H9 (cell line): ENCODE results near the gene GPR176. TPM values are rescaled to one million over a fixed set of nuclear protein-coding genes. Genes with fewer than 3 reads are reported as not detected.

Experiments
- DNase-seq: peaks from one replicate; pipeline ENCODE4 v3.0.0-alpha.2; 2017
- H2AFZ ChIP-seq: one replicate; pipeline ENCODE4 v1.6.1; 2013; ENCODE audit warnings: mild to moderate bottlenecking, low read length, control low read depth, moderate library complexity
- H2AK5ac ChIP-seq: 2 replicates; pipeline ENCODE4 v1.6.1; 2013; ENCODE audit warnings: low read length, control low read depth, mixed read lengths; ENCODE audit not compliant: insufficient read length
- H2BK120ac ChIP-seq: one replicate; pipeline ENCODE4 v1.6.1; 2013; ENCODE audit warnings: low read depth, mild to moderate bottlenecking, low read length, control low read depth, inconsistent platforms; ENCODE audit not compliant: poor library complexity, severe bottlenecking
- H2BK12ac ChIP-seq: 2 replicates; pipeline ENCODE4 v1.6.1; 2013; ENCODE audit warnings: low read length, control low read depth, mixed read lengths, low read depth; ENCODE audit not compliant: insufficient read length
- H2BK15ac ChIP-seq: 2 replicates; pipeline ENCODE4 v1.6.1; 2013; ENCODE audit warnings: low read depth, low read length, control low read depth
- H2BK20ac ChIP-seq: one replicate; pipeline ENCODE4 v1.6.1; 2013; ENCODE audit warnings: low read depth, mild to moderate bottlenecking, low read length, control low read depth, inconsistent platforms; ENCODE audit not compliant: poor library complexity, severe bottlenecking
- H2BK5ac ChIP-seq: 2 replicates; pipeline ENCODE4 v1.6.1; 2013; ENCODE audit warnings: low read length, control low read depth, mixed read lengths; ENCODE audit not compliant: insufficient read length
- H3K14ac ChIP-seq: 2 replicates; pipeline ENCODE4 v1.6.1; 2013; ENCODE audit warnings: low read length, control low read depth; ENCODE audit not compliant: insufficient read depth
- H3K18ac ChIP-seq: 2 replicates; pipeline ENCODE4 v1.6.1; 2013; ENCODE audit warnings: low read depth, mild to moderate bottlenecking, mixed read lengths, low read length, control low read depth; ENCODE audit not compliant: insufficient read length
- H3K23ac ChIP-seq: 2 replicates; pipeline ENCODE4 v1.6.1; 2013; ENCODE audit warnings: low read length, control low read depth, mixed read lengths, low read depth; ENCODE audit not compliant: insufficient read length
- H3K23me2 ChIP-seq: 2 replicates; pipeline ENCODE4 v1.6.1; 2013; ENCODE audit warnings: low read depth, mild to moderate bottlenecking, mixed read lengths, low read length, control low read depth; ENCODE audit not compliant: insufficient read length, poor library complexity, severe bottlenecking
- H3K27ac ChIP-seq: 2 replicates; pipeline ENCODE4 v1.5.1; 2013; ENCODE audit warnings: low read length, control low read depth, mixed read lengths, low read depth; ENCODE audit not compliant: insufficient read length
- H3K27me3 ChIP-seq: 2 replicates; pipeline ENCODE4 v1.6.1; 2013; ENCODE audit warnings: low read length, control low read depth, inconsistent platforms; ENCODE audit not compliant: insufficient read depth
- H3K4ac ChIP-seq: 2 replicates; pipeline ENCODE4 v1.6.1; 2013; ENCODE audit warnings: low read depth, mild to moderate bottlenecking, control low read depth, inconsistent platforms, low read length, moderate library complexity
- H3K4me1 ChIP-seq: 2 replicates; pipeline ENCODE4 v1.6.1; 2013; ENCODE audit warnings: low read length, control low read depth, inconsistent platforms; ENCODE audit not compliant: insufficient read depth
- H3K4me2 ChIP-seq: 2 replicates; pipeline ENCODE4 v1.6.1; 2013; ENCODE audit warnings: low read length, control low read depth, mixed read lengths; ENCODE audit not compliant: insufficient read length, insufficient read depth
- H3K56ac ChIP-seq: 2 replicates; pipeline ENCODE4 v1.6.1; 2013; ENCODE audit warnings: low read depth, mild to moderate bottlenecking, mixed read lengths, low read length, control low read depth; ENCODE audit not compliant: insufficient read length
- H3K79me1 ChIP-seq: 2 replicates; pipeline ENCODE4 v1.6.1; 2013; ENCODE audit warnings: low read depth, mild to moderate bottlenecking, moderate library complexity, low read length, control low read depth, inconsistent platforms; ENCODE audit not compliant: insufficient read depth, poor library complexity, severe bottlenecking
- H3K79me2 ChIP-seq: 2 replicates; pipeline ENCODE4 v1.6.1; 2013; ENCODE audit warnings: low read length, control low read depth, inconsistent platforms; ENCODE audit not compliant: insufficient read depth
- H3K9ac ChIP-seq: 2 replicates; pipeline ENCODE4 v1.6.1; 2013; ENCODE audit warnings: low read length, control low read depth, mixed read lengths; ENCODE audit not compliant: insufficient read length; ENCODE audit errors: extremely low read depth
- H3K9me3 ChIP-seq: one replicate; pipeline ENCODE4 v1.6.1; 2013; ENCODE audit warnings: low read depth, low read length, inconsistent platforms; ENCODE audit not compliant: control insufficient read depth
- H3T11ph ChIP-seq: one replicate; pipeline ENCODE4 v1.6.1; 2013; ENCODE audit warnings: mild to moderate bottlenecking, low read length, control low read depth, inconsistent platforms
- H4K20me1 ChIP-seq: one replicate; pipeline ENCODE4 v1.6.1; 2013; ENCODE audit not compliant: control insufficient read depth, insufficient read length, insufficient read depth
- H4K5ac ChIP-seq: 2 replicates; pipeline ENCODE4 v1.6.1; 2013; ENCODE audit warnings: low read depth, mild to moderate bottlenecking, mixed read lengths, low read length, control low read depth; ENCODE audit not compliant: insufficient read length
- H4K8ac ChIP-seq: replicated peaks from 2 replicates; pipeline ENCODE4 v1.6.1; 2013; ENCODE audit warnings: low read length, control low read depth, mixed read lengths, low read depth; ENCODE audit not compliant: insufficient read length
- H4K91ac ChIP-seq: 2 replicates; pipeline ENCODE4 v1.6.1; 2013; ENCODE audit warnings: low read depth, mild to moderate bottlenecking, moderate library complexity, mixed read lengths, low read length, control low read depth; ENCODE audit not compliant: insufficient read length
- H3K27ac Mint-ChIP-seq, 3 experiments: 2 replicates in 2 of 3; 3 replicates in 1 of 3; pipeline ENCODE4 v1.8.0; 2020 to 2021; ENCODE audit warnings: mixed read lengths in 3 of 3, mild to moderate bottlenecking in 1 of 3, moderate library complexity in 1 of 3
- H3K27me3 Mint-ChIP-seq: 2 replicates; pipeline ENCODE4 v1.8.0; 2021; ENCODE audit warnings: low read depth, mild to moderate bottlenecking, moderate library complexity, mixed read lengths
- H3K36me3 Mint-ChIP-seq, 3 experiments: 2 replicates in 2 of 3; 3 replicates in 1 of 3; pipeline ENCODE4 v1.8.0; 2020 to 2021; ENCODE audit warnings: low read depth in 3 of 3, mixed read lengths in 3 of 3; ENCODE audit not compliant: insufficient read depth in 1 of 3
- H3K4me1 Mint-ChIP-seq, 2 experiments: 2 replicates each; pipeline ENCODE4 v1.8.0; 2020; ENCODE audit warnings: mixed read lengths in 2 of 2
- H3K4me3 Mint-ChIP-seq, 2 experiments: 2 replicates in 1 of 2; 3 replicates in 1 of 2; pipeline ENCODE4 v1.8.0; 2020 to 2021; ENCODE audit warnings: mild to moderate bottlenecking in 2 of 2, mixed read lengths in 2 of 2, moderate library complexity in 1 of 2
- H3K9me3 Mint-ChIP-seq, 2 experiments: 2 replicates in 1 of 2; 3 replicates in 1 of 2; pipeline ENCODE4 v1.8.0; 2020; ENCODE audit warnings: mild to moderate bottlenecking in 2 of 2, mixed read lengths in 2 of 2, moderate library complexity in 1 of 2
- CTCF ChIP-seq: fragments of 200-600 bp; sonication (generic); conservative IDR thresholded peaks from 3 replicates; pipeline ENCODE4 v1.8.0; 2021; ENCODE audit warnings: antibody characterized with exemption, mild to moderate bottlenecking
- WGBS: extraction: QIAGEN DNeasy Blood & Tissue Kit; methylation state at CpG from one replicate; pipeline ENCODE4 v1.1.7; 2013; ENCODE audit warnings: missing lambda C conversion rate, low lambda C conversion rate, mixed read lengths; ENCODE audit not compliant: insufficient read length; ENCODE audit errors: extremely low coverage; 5-methylcytosine and 5-hydroxymethylcytosine counted together
- total RNA-seq: library from RNA; stranded (reverse); gene quantifications from 2 replicates; pipeline ENCODE4 v1.2.1, GENCODE V29; 2021

Gene GPR176
- total RNA-seq, 1 experiment from 2014 or later = 132 TPM

- peaks cover 0 to 6% (median 1%) of the 10 kb centered on the region in 3 experiments; a peak in 1 of 7 replicates for H3K36me3 Mint-ChIP-seq
These were observed 159.1 kb downstream of the GPR176 start for GRCh38 chr15:39761006-39761405.

More at GRCh38 chr15:39761006-39761405, 159.1 kb downstream of the GPR176 start:
- Histone ChIP-seq H2AFZ (no peak overlapping the region), H3K4ac (no peak overlapping the region), H2BK20ac (no peak overlapping the region), H3K23me2 (no peaks in the 10 kb centered on the region), H2BK15ac (no peak overlapping the region), H3K79me1 (no peaks in the 10 kb centered on the region), H3K18ac (no peak overlapping the region), H3K27me3 (no peaks in the 10 kb centered on the region), H3K27ac (no peak overlapping the region), H4K91ac (no peak overlapping the region), H3K56ac (no peak overlapping the region), H2AK5ac (no peak overlapping the region), H3K4me1 (no peaks in the 10 kb centered on the region), H4K8ac (no peak overlapping the region), H2BK120ac (no peak overlapping the region), H3T11ph (no peak overlapping the region), H4K20me1 (no peaks in the 10 kb centered on the region), H3K23ac (no peak overlapping the region), H3K79me2 (no peaks in the 10 kb centered on the region), H2BK5ac (no peak overlapping the region), H2BK12ac (no peak overlapping the region), H3K9ac (no peak overlapping the region), H3K14ac (no peak overlapping the region), H3K9me3 (no peaks in the 10 kb centered on the region), H4K5ac (no peak overlapping the region), H3K4me2 (no peak overlapping the region)
- WGBS = no CpG with 5 or more reads among the region's 2 CpGs
- H3K4me3 Mint-ChIP-seq = no peak overlapping the region
- H3K27me3 Mint-ChIP-seq = no peaks in the 10 kb centered on the region
- TF ChIP-seq CTCF = no peak
- peaks cover 0 to 3% of the 10 kb centered on the region in 2 experiments; a peak in 1 of 5 replicates for H3K9me3 Mint-ChIP-seq
- H3K4me1 Mint-ChIP-seq = no peaks in the 10 kb centered on the region
- no peak overlapping the region for H3K27ac Mint-ChIP-seq
- no peak for DNase-seq
